ENCODE measurements around the gene HK3. TPM values are rescaled to one million over a fixed set of nuclear protein-coding genes. Genes with fewer than 3 reads are reported as not detected.

Gene HK3
- total and polyA plus RNA-seq, 2 donors from 2014 or later, result 2.0 to 21.2 TPM

- H3K9ac ChIP-seq (ENCODE audit: low read length in 3 of 3), result no peak overlapping the region
- peaks cover 12 to 37% (median 35%) of the 10 kb centered on the region in 3 donors for H3K36me3 ChIP-seq (ENCODE audit: control insufficient read depth in 2 of 3, insufficient read depth in 3 of 3, low read length in 3 of 3)
- TF ChIP-seq CTCF (IDR thresholded peaks at IDR 0.05; ENCODE audit: borderline replicate concordance, extremely low read depth, insufficient read depth), result no peak
- FAIRE-seq, result no peak
- intact Hi-C loops (cut with DNase I), result no loop called here
- peak in 1 of 5 donors; percentile 11 for DNase-seq
- H3K27ac ChIP-seq (ENCODE audit: low read depth in 2 of 2, low read length in 2 of 2), result no peak overlapping the region
- H3K27me3 ChIP-seq (ENCODE audit: control insufficient read depth, insufficient read depth, low read length), result no peaks in the 10 kb centered on the region
- no peak overlapping the region for H3K4me3 ChIP-seq (ENCODE audit: low read length in 3 of 3)
- H3K9me3 ChIP-seq (ENCODE audit: control insufficient read depth in 2 of 3, insufficient read depth in 1 of 3, low read length in 3 of 3), result no peaks in the 10 kb centered on the region
- peaks cover 0 to 2% (median 0%) of the 10 kb centered on the region in 3 donors for H3K4me1 ChIP-seq (ENCODE audit: control insufficient read depth in 2 of 3, insufficient read depth in 2 of 3, low read depth in 1 of 3, low read length in 3 of 3)
Observed at GRCh38 chr5:176902911-176903664, 3.9 kb upstream of the HK3 start.

GRCh38 chr5:176902102-176902814, 3.1 kb upstream of the HK3 start:
- H3K27ac ChIP-seq (ENCODE audit: low read depth in 2 of 2, low read length in 2 of 2), result no peak overlapping the region
- no peak overlapping the region for H3K4me3 ChIP-seq (ENCODE audit: low read length in 3 of 3)
- no peaks in the 10 kb centered on the region for H3K27me3 ChIP-seq (ENCODE audit: control insufficient read depth, insufficient read depth, low read length)
- peaks cover 12 to 32% (median 31%) of the 10 kb centered on the region in 3 donors for H3K36me3 ChIP-seq (ENCODE audit: control insufficient read depth in 2 of 3, insufficient read depth in 3 of 3, low read length in 3 of 3)
- no peak for DNase-seq
- H3K9me3 ChIP-seq (ENCODE audit: control insufficient read depth in 2 of 3, insufficient read depth in 1 of 3, low read length in 3 of 3), result no peaks in the 10 kb centered on the region
- no peak overlapping the region for H3K9ac ChIP-seq (ENCODE audit: low read length in 3 of 3)
- FAIRE-seq, result no peak
- peaks cover 0 to 2% (median 0%) of the 10 kb centered on the region in 3 donors for H3K4me1 ChIP-seq (ENCODE audit: control insufficient read depth in 2 of 3, insufficient read depth in 2 of 3, low read depth in 1 of 3, low read length in 3 of 3)
- no peak for TF ChIP-seq CTCF (IDR thresholded peaks at IDR 0.05; ENCODE audit: borderline replicate concordance, extremely low read depth, insufficient read depth)
- intact Hi-C loops (cut with DNase I), result no loop called here

GRCh38 chr5:176901260-176902101, 2.3 kb upstream of the HK3 start:
- intact Hi-C loops (cut with DNase I), result no loop called here
- Histone ChIP-seq H3K27me3 (ENCODE audit: control insufficient read depth, insufficient read depth, low read length) (no peaks in the 10 kb centered on the region), H3K4me3 (ENCODE audit: low read length in 3 of 3) (no peak overlapping the region)

More at GRCh38 chr5:176901260-176902101, 2.3 kb upstream of the HK3 start:
- H3K9ac ChIP-seq (ENCODE audit: low read length in 3 of 3), result no peak overlapping the region
- no peaks in the 10 kb centered on the region for H3K9me3 ChIP-seq (ENCODE audit: control insufficient read depth in 2 of 3, insufficient read depth in 1 of 3, low read length in 3 of 3)
- no peak overlapping the region for H3K27ac ChIP-seq (ENCODE audit: low read depth in 2 of 2, low read length in 2 of 2)
- FAIRE-seq, result no peak
- no peak for DNase-seq
- TF ChIP-seq CTCF (IDR thresholded peaks at IDR 0.05; ENCODE audit: borderline replicate concordance, extremely low read depth, insufficient read depth), result no peak
- peaks cover 0 to 2% (median 0%) of the 10 kb centered on the region in 3 donors for H3K4me1 ChIP-seq (ENCODE audit: control insufficient read depth in 2 of 3, insufficient read depth in 2 of 3, low read depth in 1 of 3, low read length in 3 of 3)
- H3K36me3 ChIP-seq (ENCODE audit: control insufficient read depth in 2 of 3, insufficient read depth in 3 of 3, low read length in 3 of 3), result peaks cover 12 to 25% (median 23%) of the 10 kb centered on the region in 3 donors

Measured in kidney (tissue), 14 donors.